GM12874 (cell line): ENCODE results near the gene REPIN1.
A peak's percentile ranks its signal among the peaks of the same experiment; 100 is the strongest.

Experiments used
- CTCF ChIP-seq: IDR thresholded peaks from 2 replicates; pipeline ENCODE4 v1.5.1; 2011; ENCODE audit warnings: low read depth, mild to moderate bottlenecking, control low read depth, low read length, moderate library complexity; ENCODE audit not compliant: insufficient read depth

REPIN1 gene

DNA sequence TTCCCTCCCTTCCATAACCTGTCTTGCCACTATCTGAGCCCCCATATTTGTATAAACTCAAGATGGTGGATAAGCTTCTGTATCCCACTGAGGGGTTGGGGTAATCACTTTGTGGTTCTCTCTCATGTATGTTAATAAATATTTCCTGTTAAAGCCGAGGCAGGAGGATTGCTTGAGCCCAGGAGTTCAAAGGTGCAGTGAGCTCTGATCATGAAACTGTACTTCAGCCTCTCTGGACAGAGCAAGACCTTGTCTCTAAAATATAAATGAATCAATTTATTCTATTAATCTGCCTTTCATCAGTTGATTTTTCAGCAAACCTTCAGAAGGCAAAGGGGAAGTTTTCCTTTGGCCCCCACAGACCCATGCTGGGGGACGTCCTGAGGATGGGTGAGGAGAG lies 25.4 kb upstream of the REPIN1 start:
- TF ChIP-seq CTCF, result no peak

DNA sequence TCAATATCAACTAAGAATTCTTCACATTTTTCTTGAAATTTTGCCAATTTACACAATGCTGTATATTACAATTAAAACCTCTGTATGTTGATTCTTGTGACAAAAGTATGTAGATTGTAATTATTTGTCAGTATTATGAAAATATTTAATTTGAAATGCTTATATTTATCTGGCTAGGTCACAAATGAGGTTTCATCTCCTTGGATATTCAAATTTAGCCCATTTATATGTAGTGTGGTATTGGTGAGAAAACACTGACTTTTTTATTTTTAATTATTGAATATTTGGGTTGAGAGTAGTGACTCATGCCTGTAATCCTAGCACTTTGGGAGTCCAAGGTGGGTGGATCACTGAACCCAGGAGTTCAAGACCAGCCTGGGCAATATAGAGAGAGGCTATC lies 24.3 kb upstream of the REPIN1 start:
- TF ChIP-seq CTCF, result no peak

DNA sequence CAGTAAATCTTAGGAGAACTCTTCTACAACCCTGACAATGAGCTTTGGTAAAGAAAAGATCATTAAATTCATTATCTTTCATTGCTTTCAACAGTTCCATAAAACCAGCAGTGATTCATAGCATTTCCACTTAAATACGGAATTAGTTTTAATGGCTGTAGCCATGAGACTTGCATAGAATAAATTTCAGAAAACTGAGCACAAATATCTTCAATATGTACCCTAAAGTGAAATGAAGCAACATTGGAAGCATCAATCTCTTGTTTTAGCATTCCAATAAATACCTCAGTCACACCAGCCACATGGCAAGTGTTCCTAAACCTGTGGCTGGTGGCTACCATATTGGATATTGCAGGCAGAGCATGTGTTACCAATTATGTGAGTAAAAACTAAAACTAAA lies 23.6 kb upstream of the REPIN1 start:
- no peak for TF ChIP-seq CTCF

DNA sequence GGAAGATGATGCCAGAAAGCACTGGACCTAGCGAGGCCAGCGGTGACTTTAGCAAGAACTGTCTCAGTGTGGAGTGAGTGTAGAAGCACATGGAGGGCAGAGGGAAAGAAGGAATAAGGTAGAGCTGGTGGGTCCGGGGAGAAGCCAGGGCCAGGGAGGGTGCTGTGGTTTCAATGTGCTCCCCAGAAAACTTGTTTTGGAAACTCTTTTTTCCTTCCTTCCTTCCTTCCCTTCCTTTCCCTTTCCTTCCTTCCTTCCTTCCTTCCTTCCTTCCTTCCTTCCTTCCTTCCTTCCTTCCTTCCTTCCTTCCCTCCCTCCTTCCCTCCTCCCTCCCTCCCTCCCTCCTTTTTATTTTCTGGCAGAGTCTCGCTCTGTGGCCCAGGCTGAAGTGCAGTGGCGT lies 21.7 kb upstream of the REPIN1 start:
- TF ChIP-seq CTCF, result no peak

GRCh38 chr7:150351587-150352194 lies 16.9 kb upstream of the REPIN1 start:
- no peak for TF ChIP-seq CTCF

DNA sequence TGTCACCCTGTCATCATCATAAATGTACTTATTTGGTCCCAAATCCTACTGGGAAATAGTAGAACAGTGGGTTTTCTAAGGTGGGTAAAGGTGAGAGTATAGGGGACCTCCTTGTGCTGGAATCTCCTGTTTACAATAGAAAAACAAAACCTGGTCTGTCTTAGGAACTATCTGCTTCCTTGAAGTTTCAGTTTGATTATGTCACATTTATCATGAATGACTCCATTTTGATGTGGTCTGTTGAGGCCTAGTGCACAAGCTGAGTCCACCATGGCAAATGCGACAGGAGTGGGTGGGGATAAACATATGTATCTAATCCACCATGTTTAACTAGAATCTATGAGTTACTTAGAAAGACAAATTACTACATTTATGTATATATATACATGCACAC lies 13.0 kb upstream of the REPIN1 start:
- no peak for TF ChIP-seq CTCF

DNA sequence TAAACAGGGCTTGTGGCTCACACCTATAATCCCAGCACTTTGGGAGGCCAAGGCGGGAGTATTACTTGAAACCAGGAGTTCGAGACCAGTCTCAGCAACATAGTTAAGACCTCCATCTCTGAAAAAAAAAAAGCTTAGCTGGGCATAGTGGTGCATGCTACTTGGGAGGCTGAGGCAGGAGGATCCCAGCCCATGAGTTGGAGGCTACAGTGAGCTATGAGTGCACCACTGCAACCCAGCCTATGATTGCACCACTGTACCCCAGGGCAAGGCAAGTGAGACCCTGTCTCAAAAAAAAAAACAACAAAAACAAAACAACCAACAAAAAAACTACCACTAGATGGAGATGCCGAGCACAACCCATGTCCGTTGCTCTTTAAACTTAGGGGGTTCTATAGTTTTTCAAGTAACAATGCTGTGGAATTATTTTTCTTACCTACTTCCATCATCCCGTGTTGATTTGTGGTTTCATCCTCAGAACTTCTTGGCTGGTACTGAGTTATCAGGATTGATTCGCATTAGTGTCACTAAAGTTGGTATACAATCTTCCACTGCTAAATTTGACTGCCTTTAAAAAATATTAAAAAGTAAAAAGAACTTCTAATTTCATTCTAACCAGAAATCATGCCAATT lies 12.2 kb upstream of the REPIN1 start:
- TF ChIP-seq CTCF, result peak; percentile 66
